Stimulated activated CD8-positive, alpha-beta memory T cell treated with anti-CD3 and anti-CD28 coated beads, Interleukin-2, amount 100 ng/mL, for 48 hours (primary cell): ENCODE measurements around the gene DCHS1.

Source experiments
- DNase-seq, 2 donors: peaks; one replicate each; pipeline ENCODE4 v3.0.0-alpha.2; 2020; ENCODE audit warnings: low read depth in 2 of 2

Gene DCHS1

GRCh38 chr11:6646071-6646470 lies 9.5 kb downstream of the DCHS1 start:
- no peak for DNase-seq

- DNase-seq, result no peak
These were observed 12.7 kb downstream of the DCHS1 start for GRCh38 chr11:6642957-6643356.

- DNase-seq, result no peak
These were observed 14.5 kb downstream of the DCHS1 start for GRCh38 chr11:6640985-6641701.

GRCh38 chr11:6640036-6640984 lies 15.3 kb downstream of the DCHS1 start:
- no peak for DNase-seq

GRCh38 chr11:6638429-6638828 lies 17.2 kb downstream of the DCHS1 start:
- DNase-seq, result no peak

GRCh38 chr11:6637871-6638270 lies 17.7 kb downstream of the DCHS1 start:
- DNase-seq, result no peak

- no peak for DNase-seq
These were observed 19.1 kb downstream of the DCHS1 start for GRCh38 chr11:6636480-6636879.

GRCh38 chr11:6635082-6635932 lies 20.3 kb downstream of the DCHS1 start:
- no peak for DNase-seq

GRCh38 chr11:6634534-6634933 lies 21.1 kb downstream of the DCHS1 start:
- DNase-seq, result no peak

GRCh38 chr11:6633422-6634408 lies 21.9 kb downstream of the DCHS1 start:
- no peak for DNase-seq

- DNase-seq, result no peak
These were observed 23.2 kb downstream of the DCHS1 start for GRCh38 chr11:6632116-6633073.

GRCh38 chr11:6631361-6631890 lies 24.2 kb downstream of the DCHS1 start:
- DNase-seq, result no peak

GRCh38 chr11:6630632-6631291 lies 24.8 kb downstream of the DCHS1 start:
- DNase-seq, result no peak

- no peak for DNase-seq
These were observed 25.5 kb downstream of the DCHS1 start for GRCh38 chr11:6629892-6630631.

GRCh38 chr11:6629573-6629891 lies 26.1 kb downstream of the DCHS1 start:
- no peak for DNase-seq

- no peak for DNase-seq
These were observed 27.1 kb downstream of the DCHS1 start for GRCh38 chr11:6628526-6628925.

GRCh38 chr11:6627762-6628241 lies 27.8 kb downstream of the DCHS1 start:
- no peak for DNase-seq
